GM18873 (cell line): Measurements from ENCODE around the gene EIF2B5.
"Not testable (repeated sequence)": the region's sequence is repeated elsewhere in the genome, so short reads cannot be mapped to it uniquely, and the experiment has no call there.

Experiments used
- ATAC-seq: cut with Tn5 transposase; IDR thresholded peaks from one replicate; pipeline ENCODE4 v1.9.1; 2021; ENCODE audit warnings: mild to moderate bottlenecking, moderate library complexity, moderate number of reproducible peaks; ENCODE audit not compliant: unreplicated experiment, low FRiP score

Gene EIF2B5

GRCh38 chr3:184145111-184145524, 10.0 kb downstream of the EIF2B5 start:
- no peak for ATAC-seq

- ATAC-seq, result no peak
These were observed 10.7 kb downstream of the EIF2B5 start for GRCh38 chr3:184145751-184146270.

- ATAC-seq, result no peak
These were observed 12.9 kb downstream of the EIF2B5 start for GRCh38 chr3:184148076-184148475.

GRCh38 chr3:184149123-184149522, 14.0 kb downstream of the EIF2B5 start:
- no peak for ATAC-seq

GRCh38 chr3:184149770-184150169, 14.6 kb downstream of the EIF2B5 start:
- ATAC-seq, result not testable (repeated sequence)

GRCh38 chr3:184154885-184155643, 19.9 kb downstream of the EIF2B5 start, which contains the start of gene DVL3:
Gene DVL3, plus strand, starts transcription at chr3:184155377. Its CDS starts 259 bp downstream, at chr3:184155636.
- peak; percentile 45 for ATAC-seq

- ATAC-seq, result peak; percentile 10
These were observed 20.7 kb downstream of the EIF2B5 start for GRCh38 chr3:184155644-184156521.

- ATAC-seq, result no peak
These were observed 21.4 kb downstream of the EIF2B5 start for GRCh38 chr3:184156522-184156955.

GRCh38 chr3:184157206-184157605, 22.0 kb downstream of the EIF2B5 start:
- ATAC-seq, result no peak

GRCh38 chr3:184158404-184158803, 23.2 kb downstream of the EIF2B5 start:
- ATAC-seq, result no peak

- no peak for ATAC-seq
These were observed 25.3 kb downstream of the EIF2B5 start for GRCh38 chr3:184160456-184160855.

- ATAC-seq, result not testable (repeated sequence)
These were observed 27.5 kb downstream of the EIF2B5 start for GRCh38 chr3:184162571-184163070.

- no peak for ATAC-seq
These were observed 29.6 kb downstream of the EIF2B5 start for GRCh38 chr3:184164648-184165330.

GRCh38 chr3:184165543-184165942, 30.4 kb downstream of the EIF2B5 start:
- no peak for ATAC-seq

GRCh38 chr3:184166671-184167070, 31.5 kb downstream of the EIF2B5 start:
- no peak for ATAC-seq

GRCh38 chr3:184167786-184168185, 32.6 kb downstream of the EIF2B5 start:
- ATAC-seq, result no peak

GRCh38 chr3:184168363-184169120, 33.4 kb downstream of the EIF2B5 start:
- no peak for ATAC-seq

- ATAC-seq, result no peak
These were observed 35.0 kb downstream of the EIF2B5 start for GRCh38 chr3:184169896-184170875.
